ENCODE results near the gene GABPB1.
"Not testable (repeated sequence)": the region's sequence is repeated elsewhere in the genome, so short reads cannot be mapped to it uniquely, and the experiment has no call there.

GABPB1 gene

DNA sequence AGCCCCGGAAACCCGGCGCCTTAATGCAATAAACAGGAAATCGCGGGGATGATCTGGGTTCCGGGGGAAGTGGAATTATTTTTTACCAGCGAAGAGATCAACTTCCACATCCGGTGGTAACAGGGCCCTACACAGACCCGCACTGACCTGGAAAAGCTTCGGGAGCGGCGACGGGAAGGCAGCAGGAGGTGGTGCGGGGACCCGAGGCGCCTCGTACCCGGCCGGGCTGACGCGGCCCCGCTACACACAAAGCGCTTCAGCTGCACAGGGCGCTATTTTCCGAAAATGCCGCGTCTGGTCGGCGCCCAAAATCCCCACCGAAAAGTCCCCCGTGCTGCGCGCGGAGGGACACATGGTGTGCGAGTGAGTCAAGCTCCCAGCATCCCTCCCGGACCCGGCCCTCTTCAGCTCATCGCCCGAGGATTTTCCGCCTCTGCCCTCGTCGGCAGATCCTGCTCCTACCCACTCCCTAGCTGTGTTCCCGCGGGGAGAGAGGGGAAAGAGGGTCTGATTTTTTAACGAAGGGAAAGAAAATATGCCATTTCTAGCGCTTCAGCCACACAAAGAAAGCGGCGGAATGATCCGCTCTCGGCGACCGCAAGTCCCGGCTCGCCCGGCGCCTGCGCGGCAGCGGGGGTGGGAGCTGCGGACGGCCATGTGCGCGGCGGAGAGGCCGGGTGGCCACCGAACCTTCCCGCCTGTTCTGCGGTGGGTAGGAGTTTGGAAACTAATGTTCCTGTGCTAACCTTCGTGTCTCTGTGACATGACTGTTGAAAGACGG, at the start of gene GABPB1:
Gene GABPB1 (minus strand): TSS at position 361 of the 781 bp plus-strand sequence. CDS start 45,400 bp downstream, outside the sequence.
- DNase-seq (ENCODE audit: extremely low read depth in 1 of 2, low read depth in 1 of 2) = peak; percentile 58 to 79

DNA sequence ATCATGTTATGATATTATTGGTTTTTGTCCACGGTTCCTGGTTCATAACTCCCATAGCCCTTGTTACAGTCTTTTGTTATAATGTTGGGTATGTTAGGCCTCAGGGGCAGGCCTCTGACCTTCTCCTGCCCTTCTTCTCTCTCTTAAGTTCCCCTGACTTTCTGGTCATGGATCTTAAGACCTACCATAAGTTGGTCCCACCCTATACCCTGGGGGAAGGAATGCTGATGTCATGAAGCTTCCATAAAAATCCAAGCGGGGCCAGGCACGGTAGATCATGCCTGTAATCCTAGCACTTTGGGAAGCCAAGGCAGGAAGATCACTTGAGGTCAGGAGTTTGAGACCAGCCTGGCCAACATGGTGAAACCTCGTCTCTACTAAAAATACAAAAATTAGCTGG, 36.6 kb upstream of the GABPB1 start:
- not testable (repeated sequence) for DNase-seq (ENCODE audit: extremely low read depth in 1 of 2, low read depth in 1 of 2)

DNA sequence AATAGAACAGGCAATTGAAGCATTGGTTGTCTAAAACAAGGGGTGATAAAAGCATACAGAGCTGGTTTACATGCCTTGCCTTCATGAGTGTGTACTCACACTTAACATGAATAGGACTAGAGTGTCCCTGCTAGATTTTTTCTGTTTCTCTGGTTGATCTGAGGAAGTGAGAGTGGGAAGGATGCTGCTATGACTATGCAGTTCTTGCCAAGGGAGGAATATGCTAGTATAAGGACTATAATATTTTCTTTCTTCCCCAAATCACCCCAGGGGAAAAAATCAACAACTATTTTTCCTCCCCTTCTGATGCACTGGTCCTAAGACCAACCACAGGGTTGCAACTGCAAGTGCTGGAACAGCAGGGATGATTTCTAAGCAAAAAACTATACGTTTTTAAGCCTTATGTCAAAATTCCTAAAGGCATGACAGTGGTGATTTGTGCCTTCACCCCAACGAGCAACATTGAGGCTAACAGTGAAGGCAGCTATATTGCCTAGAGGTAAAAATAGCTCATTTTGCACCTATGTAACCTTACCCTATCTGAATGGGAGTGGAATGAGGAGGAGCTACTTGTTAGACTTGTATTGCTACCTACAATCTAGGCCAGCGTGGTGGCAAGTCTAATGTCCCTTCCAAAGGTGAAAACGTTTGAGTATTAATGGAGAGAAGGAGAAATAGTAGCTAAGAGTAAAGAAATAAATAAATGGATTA, 35.7 kb upstream of the GABPB1 start:
- DNase-seq (ENCODE audit: extremely low read depth in 1 of 2, low read depth in 1 of 2) = no peak

DNA sequence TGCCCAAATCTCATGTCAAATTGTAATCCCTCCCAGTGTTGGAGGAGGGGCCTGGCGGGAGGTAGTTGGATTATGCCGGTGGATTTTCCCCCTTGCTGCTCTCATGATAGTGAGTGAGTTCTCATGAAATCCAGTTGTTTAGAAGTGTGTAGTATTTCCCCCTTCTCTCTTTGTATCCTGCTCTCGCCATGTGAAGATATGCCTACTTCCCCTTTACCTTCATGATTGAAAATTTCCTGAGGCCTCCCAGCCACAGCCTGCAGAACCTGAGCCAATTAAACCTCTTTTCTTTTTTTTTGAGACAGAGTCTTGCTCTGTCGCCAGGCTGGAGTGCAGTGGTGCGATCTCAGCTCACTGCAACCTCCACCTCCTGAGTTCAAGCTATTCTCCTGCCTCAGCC, 27.4 kb upstream of the GABPB1 start:
- not testable (repeated sequence) for DNase-seq (ENCODE audit: extremely low read depth in 1 of 2, low read depth in 1 of 2)

DNA sequence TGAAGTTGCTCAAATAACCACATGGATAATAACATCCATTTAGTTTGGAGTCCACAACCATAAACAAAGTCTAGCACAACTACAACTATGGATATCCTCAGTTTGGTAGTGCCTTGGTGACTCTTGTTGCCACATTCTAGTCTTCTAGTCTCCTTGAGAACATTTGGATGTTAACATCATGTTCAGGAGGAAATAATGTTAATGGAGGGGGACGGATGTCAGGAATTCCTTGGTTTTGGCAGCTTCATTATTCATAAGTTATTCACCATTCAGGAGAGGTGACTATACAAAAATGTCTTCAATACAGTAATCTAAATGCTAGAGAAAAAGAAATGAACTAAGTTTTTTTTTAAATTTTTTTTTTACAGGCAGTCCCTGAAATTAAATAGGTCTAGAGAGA, 26.4 kb upstream of the GABPB1 start:
- DNase-seq (ENCODE audit: extremely low read depth in 1 of 2, low read depth in 1 of 2) = no peak

DNA sequence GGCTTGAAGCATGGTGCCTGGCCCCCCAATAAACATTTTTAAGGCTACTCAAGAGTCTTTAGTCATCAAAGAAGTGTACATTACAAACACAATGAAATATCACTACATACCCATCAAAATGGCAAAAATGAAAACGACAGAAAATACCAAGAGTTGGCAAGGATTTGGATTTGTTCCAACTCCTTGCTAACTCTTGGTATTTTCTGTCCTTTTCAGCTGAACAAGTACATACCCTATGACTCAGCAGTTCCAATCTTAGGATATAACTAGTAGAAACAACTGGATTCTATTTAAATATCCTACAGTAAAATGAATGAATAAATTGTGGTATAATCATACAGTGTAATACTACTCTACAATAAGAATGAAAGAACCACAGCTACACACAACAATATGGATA, 25.1 kb upstream of the GABPB1 start:
- DNase-seq (ENCODE audit: extremely low read depth in 1 of 2, low read depth in 1 of 2) = no peak

DNA sequence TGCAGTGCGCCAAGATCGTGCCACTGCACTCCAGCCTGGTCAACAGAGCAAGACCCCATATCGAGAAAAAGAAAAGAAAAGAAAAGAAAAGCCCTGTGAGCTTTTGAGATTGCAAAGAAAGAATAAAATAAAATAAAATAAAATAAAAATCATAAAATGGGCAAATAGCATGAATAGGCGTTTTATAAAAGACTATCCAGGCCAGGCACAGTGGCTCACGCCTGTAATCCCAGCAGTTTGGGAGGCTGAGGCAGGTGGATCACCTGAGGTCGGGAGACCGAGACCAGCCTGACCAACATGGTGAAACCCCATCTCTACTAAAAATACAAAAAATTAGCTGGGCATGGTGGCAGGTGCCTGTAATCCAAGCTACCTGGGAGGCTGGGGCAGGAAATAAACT, 24.4 kb upstream of the GABPB1 start:
- not testable (repeated sequence) for DNase-seq (ENCODE audit: extremely low read depth in 1 of 2, low read depth in 1 of 2)

DNA sequence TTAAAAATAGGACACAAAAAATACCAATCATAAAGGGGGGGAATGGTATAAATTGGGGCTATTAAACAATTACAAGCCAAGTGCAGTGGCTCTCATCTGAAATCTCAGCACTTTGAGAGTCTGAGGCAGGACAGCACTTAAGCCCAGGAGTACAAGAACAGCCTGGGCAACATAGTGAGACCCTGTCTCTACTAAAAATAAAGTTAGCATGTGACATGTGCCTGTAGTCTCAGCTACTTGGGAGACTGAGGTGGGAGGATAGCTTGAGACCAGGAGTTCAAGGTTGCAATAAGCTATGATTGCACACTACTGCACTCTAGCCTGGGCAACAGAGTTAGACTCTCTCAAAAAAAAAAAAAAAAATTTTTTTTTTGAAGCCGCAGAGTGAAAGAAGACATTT, 23.8 kb upstream of the GABPB1 start:
- no peak for DNase-seq (ENCODE audit: extremely low read depth in 1 of 2, low read depth in 1 of 2)

DNA sequence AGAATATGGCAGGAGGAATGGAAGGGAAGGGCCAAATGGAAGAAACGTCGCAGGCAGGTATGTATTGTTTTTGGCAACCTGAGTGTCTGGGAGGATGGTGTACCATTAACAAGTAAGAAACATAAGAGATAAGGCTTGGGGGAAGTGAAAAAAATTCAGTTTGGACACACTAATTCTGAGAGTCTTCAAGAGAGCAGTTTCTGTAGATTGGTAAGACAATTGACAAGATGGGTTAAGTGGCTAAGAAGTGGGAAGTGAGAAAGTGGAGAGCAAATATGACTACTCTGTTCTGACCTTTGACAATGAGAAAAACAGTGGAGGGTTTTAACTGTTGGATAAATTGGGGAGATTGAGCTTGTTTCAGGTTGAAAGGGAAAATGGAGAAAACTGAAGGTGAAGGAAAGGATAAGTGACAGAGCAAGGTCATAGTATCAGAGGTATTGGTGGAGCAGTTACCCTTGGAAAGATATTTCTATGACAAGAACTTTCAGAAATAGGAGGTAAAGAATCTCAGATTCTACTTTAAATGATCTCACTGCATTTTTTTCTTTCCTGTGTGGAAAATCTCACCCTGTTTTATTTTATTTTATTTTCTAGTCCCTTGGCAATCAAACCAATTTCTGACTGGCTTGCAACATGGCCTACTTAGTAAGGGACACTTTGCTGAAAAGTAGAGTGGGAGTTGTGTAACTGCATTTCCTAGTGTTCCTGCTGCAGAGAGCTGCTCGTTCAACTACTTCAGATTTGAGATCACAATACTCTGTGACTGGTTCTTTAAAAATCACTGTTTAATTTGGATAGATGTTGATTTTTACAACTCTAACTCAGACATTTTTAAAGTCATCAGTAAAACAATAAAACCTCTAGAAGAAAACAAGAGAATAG, 23.1 kb upstream of the GABPB1 start:
- no peak for DNase-seq (ENCODE audit: extremely low read depth in 1 of 2, low read depth in 1 of 2)

DNA sequence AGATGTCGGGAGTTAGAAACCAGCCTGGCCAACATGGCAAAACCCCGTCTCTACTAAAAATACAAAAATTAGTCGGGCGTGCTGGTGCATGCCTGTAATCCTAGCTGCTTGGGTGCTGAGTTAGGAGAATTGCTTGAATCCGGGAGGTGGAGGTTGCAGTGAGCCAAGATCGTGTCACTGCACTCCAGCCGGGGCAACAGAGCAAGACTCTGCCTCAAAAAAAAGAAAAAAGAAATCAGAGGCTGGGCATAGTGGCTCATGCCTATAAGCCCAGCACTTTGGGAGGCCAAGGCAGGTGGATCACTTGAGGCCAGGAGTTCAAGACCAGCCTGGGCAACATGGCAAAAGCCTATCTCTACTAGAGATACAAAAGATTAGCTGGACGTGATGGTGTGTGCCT, 14.6 kb upstream of the GABPB1 start:
- DNase-seq (ENCODE audit: extremely low read depth in 1 of 2, low read depth in 1 of 2) = not testable (repeated sequence)

DNA sequence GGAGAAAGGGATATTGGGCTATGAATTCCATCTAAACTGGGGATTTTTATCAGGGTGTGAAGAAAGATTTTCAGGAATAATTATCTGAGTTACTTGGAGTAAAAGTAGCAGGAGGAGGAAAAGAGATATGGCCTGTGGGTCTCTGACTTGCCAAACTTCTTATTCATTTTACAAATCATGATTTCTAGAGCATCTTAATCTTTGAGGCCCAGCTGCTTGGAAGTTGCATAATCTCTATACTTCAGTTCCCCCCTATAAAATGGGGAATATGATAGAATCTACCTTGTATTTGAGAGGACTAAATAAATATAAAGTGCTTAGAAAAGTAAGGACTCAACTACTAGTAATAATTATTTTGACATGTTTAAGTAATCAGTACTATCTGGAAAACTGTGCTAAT, 11.0 kb upstream of the GABPB1 start:
- no peak for DNase-seq (ENCODE audit: extremely low read depth in 1 of 2, low read depth in 1 of 2)

DNA sequence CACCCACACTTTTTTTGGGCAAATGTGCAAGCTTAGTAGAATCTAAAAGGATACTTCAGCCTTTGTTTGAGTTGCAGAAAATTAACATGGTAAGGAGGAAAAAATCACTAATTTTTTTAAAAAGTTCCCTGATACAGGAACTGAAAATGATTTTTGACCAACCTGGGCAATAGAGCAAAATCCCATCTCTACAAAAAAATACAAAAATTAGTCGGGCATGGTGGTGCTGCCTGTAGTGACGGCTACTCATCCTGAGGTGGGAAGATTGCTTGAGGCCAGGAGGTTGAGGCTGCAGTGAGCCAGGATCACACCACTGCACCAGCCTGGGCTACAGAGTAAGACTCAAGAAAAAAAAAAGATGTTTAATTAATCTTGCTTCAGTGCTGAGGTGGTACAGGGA, 10.6 kb upstream of the GABPB1 start:
- DNase-seq (ENCODE audit: extremely low read depth in 1 of 2, low read depth in 1 of 2) = no peak

DNA sequence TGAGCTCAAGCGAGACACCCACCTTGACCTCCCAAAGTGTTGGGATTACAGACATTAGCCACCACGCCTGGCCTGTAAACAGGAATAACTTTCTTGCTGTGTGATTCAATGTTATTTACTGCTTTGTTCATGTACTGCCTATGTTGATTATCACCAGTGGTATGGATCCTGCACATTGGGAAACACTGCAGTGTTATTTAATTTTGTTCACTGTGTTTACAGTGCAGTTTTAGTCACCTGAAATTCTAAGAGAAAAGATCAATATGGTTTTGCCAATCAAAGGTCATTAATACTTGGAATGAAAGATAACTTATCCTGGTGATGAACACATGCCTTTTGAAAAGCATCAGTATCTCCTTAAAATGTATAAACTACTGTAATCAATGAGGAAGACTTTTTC, 8.6 kb upstream of the GABPB1 start:
- DNase-seq (ENCODE audit: extremely low read depth in 1 of 2, low read depth in 1 of 2) = no peak

DNA sequence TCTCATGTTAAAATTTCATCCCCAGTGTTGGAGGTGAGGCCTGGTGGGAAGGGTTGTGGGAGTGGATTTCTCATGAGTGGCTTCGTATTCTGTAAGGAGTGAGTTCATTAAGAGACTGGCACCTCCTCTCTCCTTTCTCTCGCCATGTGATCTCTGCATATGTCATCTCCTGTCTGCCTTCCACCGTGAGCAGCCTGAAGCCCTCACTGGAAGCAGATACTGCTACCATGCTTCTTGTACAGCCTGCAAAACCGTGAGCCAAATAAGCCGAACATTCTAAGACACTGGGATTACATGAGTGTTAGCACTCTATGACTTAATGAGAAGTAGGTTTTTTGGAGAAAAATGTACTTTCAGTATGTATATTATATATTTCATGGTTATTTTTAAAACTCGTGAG, 6.8 kb upstream of the GABPB1 start:
- DNase-seq (ENCODE audit: extremely low read depth in 1 of 2, low read depth in 1 of 2) = no peak

DNA sequence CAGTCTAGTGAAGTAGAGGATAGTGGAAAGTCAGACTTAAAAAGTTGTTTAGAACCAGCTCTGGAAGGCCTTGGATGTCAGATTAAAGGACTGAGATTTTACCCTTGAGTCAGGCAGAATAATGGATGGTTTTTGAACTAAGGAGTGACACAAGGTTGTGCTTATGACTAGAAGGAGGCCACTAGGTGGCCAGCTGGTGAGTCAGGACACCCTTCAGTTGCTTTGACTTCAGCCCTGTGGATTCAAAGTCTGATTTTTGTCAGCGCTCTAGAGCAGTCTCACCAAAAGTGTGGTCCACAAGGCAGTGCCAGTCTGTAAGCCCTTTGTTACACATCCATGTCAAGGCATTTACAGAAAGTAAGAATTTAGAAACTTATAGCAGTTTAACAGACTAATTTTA, 3.8 kb upstream of the GABPB1 start:
- DNase-seq (ENCODE audit: extremely low read depth in 1 of 2, low read depth in 1 of 2) = no peak

DNA sequence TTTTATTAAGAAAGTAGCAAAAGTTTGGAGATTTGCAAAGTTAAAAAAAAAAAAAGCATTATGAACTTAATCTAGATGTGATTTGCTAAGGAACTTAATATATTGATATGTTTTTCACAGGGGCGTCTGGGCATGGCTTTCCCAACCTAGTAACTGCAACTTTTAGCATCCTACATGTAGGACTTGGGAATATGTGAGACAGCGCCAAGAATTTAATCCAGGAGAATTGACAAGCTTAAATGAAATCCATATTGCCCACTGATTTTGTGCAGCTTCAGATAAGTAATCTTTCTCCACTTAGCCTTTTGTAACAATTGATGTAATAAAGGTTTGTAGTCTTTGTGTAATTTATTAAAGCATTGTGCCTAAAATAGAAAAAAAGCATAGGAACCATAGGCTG, 982 bp upstream of the GABPB1 start:
- no peak for DNase-seq (ENCODE audit: extremely low read depth in 1 of 2, low read depth in 1 of 2)

DNA sequence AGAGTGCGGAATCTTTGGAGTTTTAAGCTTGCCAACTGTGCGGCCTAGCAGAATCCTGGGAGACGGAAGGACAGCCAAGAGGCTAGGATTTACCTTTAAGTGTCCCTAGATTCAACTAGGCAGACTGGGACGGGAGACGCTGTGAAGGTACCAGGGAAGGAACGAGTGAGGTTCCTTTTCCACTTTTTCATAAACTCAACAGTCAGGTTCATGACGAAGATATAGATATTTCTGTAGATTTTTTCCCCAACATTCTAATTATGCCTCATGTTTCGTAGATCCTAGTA, 564 bp upstream of the GABPB1 start:
- no peak for DNase-seq (ENCODE audit: extremely low read depth in 1 of 2, low read depth in 1 of 2)

DNA sequence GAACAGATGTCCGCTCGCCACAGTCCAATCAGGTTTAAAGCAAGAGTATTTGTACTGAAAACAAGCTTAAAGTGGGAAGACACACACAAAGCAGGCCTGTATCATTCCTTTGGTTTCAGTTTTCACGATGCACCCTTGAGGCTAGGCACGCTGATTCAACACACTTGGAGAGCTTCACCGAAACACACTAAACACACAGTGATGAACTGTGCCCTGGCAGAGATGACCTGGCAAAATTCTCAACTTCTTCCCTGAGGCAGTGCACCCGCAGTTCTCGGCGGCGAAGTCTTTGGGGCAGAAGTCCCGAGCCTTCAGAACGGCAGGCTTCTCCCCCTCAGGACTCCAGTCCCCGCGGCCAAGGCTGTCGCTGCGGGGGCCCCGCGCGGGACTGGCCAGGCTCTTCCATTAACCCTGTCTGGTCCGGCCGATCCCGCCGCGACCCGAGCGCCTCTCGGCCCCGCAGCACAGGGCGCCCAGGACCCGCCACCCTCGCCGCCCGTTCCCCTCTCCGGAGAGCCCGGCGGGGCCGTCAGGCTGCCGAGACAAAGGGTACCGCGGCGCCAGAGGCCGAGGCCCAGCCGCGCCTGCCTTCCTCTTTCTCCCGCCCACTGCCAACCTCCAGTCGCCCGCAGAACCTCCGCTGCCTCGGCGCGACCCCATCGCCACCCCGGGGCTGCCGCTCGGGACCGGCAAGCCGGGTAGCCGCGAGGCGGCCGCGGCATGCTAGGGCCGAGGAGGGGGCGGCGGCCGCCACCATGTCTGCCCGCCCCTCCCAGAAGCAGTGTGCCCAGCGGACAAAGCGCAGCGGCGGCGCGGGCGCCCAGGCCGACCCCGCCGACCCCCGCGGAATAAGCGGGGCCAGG, 792 bp downstream of the GABPB1 start:
- peak in 1 of 2 donors; percentile 18 for DNase-seq (ENCODE audit: extremely low read depth in 1 of 2, low read depth in 1 of 2)

DNA sequence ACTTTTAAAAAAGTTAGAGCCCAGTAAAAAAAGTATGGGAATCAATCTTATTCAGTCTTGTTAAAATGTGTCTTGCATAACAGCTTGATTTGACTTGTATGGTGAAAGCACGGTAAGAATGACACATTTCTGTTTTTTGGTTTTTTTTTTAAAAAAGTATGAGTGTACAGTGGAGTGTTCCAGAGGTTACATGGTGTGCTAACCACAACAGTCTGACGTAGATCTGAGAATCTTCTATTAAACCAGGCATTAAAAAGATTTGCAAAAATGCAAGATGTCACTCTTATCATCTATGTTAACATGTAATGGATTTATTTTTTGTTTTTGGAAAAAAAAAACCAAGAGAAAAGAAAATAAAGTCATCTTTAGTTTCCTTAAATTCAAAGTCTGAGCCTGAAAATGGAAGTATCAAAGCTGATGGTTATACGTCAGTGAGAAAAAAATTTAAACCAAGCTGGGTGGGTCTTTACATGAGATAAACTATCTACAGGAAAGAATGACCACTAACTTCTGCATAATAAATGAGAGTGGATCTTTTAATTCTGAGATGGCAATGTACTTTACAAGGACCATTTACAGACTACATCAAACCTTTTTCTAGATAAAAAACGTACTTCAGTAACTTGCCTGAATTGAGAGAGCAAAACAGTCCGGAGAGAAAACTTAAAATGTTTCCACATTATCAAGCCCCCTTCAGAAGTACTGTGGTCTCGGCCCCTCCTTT, 1.6 kb downstream of the GABPB1 start:
- no peak for DNase-seq (ENCODE audit: extremely low read depth in 1 of 2, low read depth in 1 of 2)

DNA sequence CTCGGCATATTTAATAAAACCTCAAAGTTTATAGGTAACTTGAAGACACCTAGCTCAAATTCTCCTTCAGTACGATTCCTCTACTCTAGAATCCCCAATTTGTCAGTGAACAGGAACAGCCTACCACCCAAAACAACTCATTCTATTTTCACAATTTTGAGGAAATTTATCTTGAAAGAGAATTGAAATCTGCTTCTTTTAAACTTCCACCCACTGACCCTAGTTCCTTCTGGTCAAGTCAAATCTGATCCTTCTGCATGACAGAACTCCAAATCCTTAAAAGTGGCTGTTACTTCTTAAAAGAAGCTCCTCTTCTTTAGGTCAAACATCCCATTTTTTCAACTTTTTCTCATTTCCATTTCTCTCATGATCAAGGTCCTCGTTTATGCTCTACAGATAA, 4.4 kb downstream of the GABPB1 start:
- DNase-seq (ENCODE audit: extremely low read depth in 1 of 2, low read depth in 1 of 2) = no peak

All from activated CD8-positive, alpha-beta memory T cell treated with anti-CD3 and anti-CD28 coated beads for 1 hour (primary cell).